GM12872 (cell line): ENCODE data around the gene RPL34.

ENCODE experiments used
- TF ChIP-seq, protein P1 (sequence below): IDR thresholded peaks from 3 replicates; pipeline ENCODE4 v1.5.1; 2011; ENCODE audit warnings: low read depth, mild to moderate bottlenecking, low read length, moderate library complexity; ENCODE audit not compliant: insufficient read depth

RPL34 gene

DNA sequence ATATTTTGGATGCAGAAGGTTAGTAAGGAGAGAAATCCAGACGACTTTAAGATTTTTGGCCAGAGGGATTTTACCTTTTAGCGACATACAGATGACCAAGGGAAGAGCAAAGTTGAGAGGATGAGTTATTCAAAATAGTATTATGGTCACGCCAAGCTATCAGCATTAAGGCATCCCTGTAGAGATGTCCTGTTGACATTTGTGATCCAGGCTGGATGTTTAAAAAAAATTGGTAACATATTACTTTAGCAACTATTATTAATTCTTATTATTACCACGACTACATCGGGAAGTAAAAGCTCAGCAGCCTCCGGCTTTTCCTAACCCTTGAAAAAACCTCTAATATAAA, 29.5 kb downstream of the RPL34 start:
- TF ChIP-seq, protein P1, sequence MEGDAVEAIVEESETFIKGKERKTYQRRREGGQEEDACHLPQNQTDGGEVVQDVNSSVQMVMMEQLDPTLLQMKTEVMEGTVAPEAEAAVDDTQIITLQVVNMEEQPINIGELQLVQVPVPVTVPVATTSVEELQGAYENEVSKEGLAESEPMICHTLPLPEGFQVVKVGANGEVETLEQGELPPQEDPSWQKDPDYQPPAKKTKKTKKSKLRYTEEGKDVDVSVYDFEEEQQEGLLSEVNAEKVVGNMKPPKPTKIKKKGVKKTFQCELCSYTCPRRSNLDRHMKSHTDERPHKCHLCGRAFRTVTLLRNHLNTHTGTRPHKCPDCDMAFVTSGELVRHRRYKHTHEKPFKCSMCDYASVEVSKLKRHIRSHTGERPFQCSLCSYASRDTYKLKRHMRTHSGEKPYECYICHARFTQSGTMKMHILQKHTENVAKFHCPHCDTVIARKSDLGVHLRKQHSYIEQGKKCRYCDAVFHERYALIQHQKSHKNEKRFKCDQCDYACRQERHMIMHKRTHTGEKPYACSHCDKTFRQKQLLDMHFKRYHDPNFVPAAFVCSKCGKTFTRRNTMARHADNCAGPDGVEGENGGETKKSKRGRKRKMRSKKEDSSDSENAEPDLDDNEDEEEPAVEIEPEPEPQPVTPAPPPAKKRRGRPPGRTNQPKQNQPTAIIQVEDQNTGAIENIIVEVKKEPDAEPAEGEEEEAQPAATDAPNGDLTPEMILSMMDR: no peak

DNA sequence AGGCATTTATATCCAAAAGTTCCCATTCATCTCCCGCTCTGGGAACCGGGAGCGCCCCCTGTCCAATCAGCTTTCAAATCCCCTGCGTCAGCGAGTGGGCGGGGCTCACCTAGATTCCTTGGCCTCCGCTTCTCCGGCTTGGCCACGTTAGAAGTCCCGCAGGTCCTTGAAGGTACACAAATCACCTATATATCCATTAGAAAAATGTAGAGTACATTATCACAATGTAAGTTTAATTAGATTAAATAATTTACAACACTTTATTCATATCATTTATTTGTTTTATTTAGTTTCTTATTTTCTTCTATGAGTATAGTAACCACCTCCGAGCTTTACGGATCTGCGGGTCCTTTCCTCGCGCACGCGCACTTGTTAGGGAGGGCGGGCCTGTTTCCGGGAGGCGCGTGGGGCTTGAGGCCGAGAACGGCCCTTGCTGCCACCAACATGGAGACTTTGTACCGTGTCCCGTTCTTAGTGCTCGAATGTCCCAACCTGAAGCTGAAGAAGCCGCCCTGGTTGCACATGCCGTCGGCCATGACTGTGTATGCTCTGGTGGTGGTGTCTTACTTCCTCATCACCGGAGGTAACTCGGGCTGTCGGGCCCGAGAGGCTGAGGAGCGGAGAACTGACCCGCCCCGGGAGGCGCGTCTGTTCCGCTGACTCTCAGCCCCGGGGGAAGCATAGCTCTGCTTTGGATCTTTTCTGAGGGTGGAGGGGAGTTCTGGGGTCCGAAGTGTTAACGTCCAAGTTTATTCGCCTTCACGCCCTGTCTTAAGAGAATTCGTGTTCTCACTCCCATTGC, 30.0 kb downstream of the RPL34 start, which contains the start of gene OSTC:
Gene OSTC, plus strand, starts transcription at position 388 of the 802 bp plus-strand sequence. Its CDS starts 57 bp downstream, at position 445.
- TF ChIP-seq, protein P1: no peak

GRCh38 chr4:108651014-108651791, 30.8 kb downstream of the RPL34 start:
- TF ChIP-seq, protein P1: no peak

DNA sequence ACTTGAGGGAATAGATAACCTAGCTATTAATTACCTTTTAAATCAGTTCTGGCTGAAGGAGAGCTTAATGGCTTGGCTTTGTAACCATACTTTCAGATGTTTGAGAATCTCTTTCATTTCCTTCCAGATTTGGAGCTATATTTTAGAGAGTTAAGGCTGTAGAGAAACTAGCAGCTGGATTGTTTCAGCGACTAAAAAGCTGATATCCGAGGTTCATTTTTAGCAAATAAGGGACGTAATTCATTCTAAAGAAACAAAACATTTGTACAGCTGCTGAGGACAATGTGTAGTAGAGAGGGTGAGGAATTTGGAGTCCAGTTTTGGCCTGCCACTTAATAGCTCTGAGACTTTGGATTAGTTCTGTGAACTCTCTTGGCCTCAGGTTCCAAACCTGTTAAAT, 42.3 kb downstream of the RPL34 start:
- TF ChIP-seq, protein P1: no peak

DNA sequence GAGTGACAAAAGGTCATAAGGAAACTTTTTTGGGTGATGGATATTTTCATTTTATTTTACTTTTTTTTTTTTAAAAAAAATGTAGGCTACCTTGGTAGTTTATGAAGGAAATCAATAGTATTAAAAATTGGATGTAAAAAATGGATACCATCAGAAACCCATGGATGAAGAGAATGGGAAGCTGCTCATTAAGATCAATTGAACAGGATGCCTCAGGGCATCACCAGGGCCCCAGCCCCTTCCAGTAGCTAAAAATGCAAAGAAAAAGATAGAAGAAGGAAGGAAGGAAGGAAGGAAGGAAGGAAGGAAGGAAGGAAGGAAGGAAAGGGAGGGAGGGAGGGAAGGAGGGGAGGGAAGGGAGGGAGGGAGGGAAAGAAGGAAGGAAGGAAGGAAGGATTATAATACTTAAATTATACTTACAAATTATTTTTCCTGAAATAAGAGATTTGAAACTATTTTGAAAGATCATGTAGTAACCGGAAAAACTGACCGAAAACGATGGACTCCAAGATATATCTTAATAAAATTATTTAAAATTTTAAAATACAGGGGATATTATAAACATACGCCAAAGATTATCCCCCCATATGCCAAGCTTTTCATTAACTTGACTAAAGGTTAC, 54.1 kb downstream of the RPL34 start:
- TF ChIP-seq, protein P1: no peak
